Smooth muscle cell (in vitro differentiated cells): ENCODE data around the gene STX8. TPM values are rescaled to one million over a fixed set of nuclear protein-coding genes. Genes with fewer than 3 reads are reported as not detected.
"Not testable (repeated sequence)": the region's sequence is repeated elsewhere in the genome, so short reads cannot be mapped to it uniquely, and the experiment has no call there.

Experiments used
- DNase-seq: peaks from one replicate; lab custom pipeline; 2025; ENCODE audit not compliant: unreplicated experiment; lab: John Stamatoyannopoulos, UW
- H2AFZ ChIP-seq: fragments of 200-600 bp; sonication (generic); 2 replicates; pipeline ENCODE4 v1.6.0; 2016; ENCODE audit warnings: antibody characterized with exemption, low read depth, mild to moderate bottlenecking
- H3F3A ChIP-seq: fragments of 200-600 bp; sonication (generic); 2 replicates; pipeline ENCODE4 v1.6.0; 2017; ENCODE audit warnings: antibody characterized with exemption, low read depth
- H3K27ac ChIP-seq: fragments of 200-600 bp; sonication (generic); 2 replicates; pipeline ENCODE4 v1.5.1; 2016; ENCODE audit warnings: low read depth, mild to moderate bottlenecking
- H3K27me3 ChIP-seq: fragments of 200-600 bp; sonication (generic); 2 replicates; pipeline ENCODE4 v1.6.1; 2016; ENCODE audit warnings: low read depth, mild to moderate bottlenecking
- H3K36me3 ChIP-seq: fragments of 200-600 bp; sonication (generic); 2 replicates; pipeline ENCODE4 v1.5.1; 2016; ENCODE audit warnings: low read depth
- H3K4me1 ChIP-seq: fragments of 200-600 bp; sonication (generic); 2 replicates; pipeline ENCODE4 v1.5.1; 2016; ENCODE audit warnings: low read depth
- H3K4me2 ChIP-seq: fragments of 200-600 bp; sonication (generic); 2 replicates; pipeline ENCODE4 v1.6.0; 2016; ENCODE audit warnings: mild to moderate bottlenecking
- H3K4me3 ChIP-seq: fragments of 200-600 bp; sonication (generic); 2 replicates; pipeline ENCODE4 v1.5.1; 2016; ENCODE audit warnings: mild to moderate bottlenecking
- H3K79me2 ChIP-seq: fragments of 200-600 bp; sonication (generic); 2 replicates; pipeline ENCODE4 v1.6.0; 2016; ENCODE audit warnings: low read depth, mild to moderate bottlenecking
- H3K9ac ChIP-seq: fragments of 200-600 bp; sonication (generic); 2 replicates; pipeline ENCODE4 v1.6.0; 2016; ENCODE audit warnings: low read depth
- H3K9me3 ChIP-seq: fragments of 200-600 bp; sonication (generic); replicated peaks from 2 replicates; pipeline ENCODE4 v1.5.1; 2016; ENCODE audit warnings: low read depth
- H4K20me1 ChIP-seq: fragments of 200-600 bp; sonication (generic); 2 replicates; pipeline ENCODE4 v1.6.0; 2016; ENCODE audit warnings: low read depth
- WGBS: methylation state at CpG from one replicate; pipeline ENCODE4 v1.1.7; 2016; ENCODE audit warnings: low lambda C conversion rate; 5-methylcytosine and 5-hydroxymethylcytosine counted together
- polyA plus RNA-seq: library from polyadenylated mRNA; unstranded; fragments of >200 nt; fragmentation: Nextera tagmentation; extraction: Ambion mirVana; gene quantifications from 2 replicates; pipeline ENCODE4 v1.2.1, GENCODE V29; 2016
- total RNA-seq: library from RNA; depleted of rRNA; stranded (reverse); fragments of >200 nt; gene quantifications from 2 replicates; pipeline ENCODE4 v1.2.3, GENCODE V29; 2014
- TF ChIP-seq, protein P1 (sequence below): fragments of 200-600 bp; sonication (generic); IDR thresholded peaks from 2 replicates; pipeline ENCODE4 v1.5.1; 2017; ENCODE audit warnings: borderline replicate concordance, mild to moderate bottlenecking, antibody characterized with exemption; ENCODE audit not compliant: insufficient read depth, poor library complexity, severe bottlenecking

The STX8 gene
- total and polyA plus RNA-seq, 2 experiments from 2014 or later: 63.8 to 88.5 TPM

GRCh38 chr17:9564104-9564503 is 11.5 kb downstream of the STX8 start:
- peaks cover 12% of the 10 kb centered on the region for H3K79me2 ChIP-seq
- peaks cover 5% of the 10 kb centered on the region for H3K36me3 ChIP-seq
- H4K20me1 ChIP-seq: peaks cover 21% of the 10 kb centered on the region
- H3K9me3 ChIP-seq: no peaks in the 10 kb centered on the region
- H2AFZ ChIP-seq: no peak overlapping the region
- no peaks in the 10 kb centered on the region for H3F3A ChIP-seq
- H3K4me3 ChIP-seq: no peak overlapping the region
- H3K27me3 ChIP-seq: no peaks in the 10 kb centered on the region
- TF ChIP-seq, protein P1, sequence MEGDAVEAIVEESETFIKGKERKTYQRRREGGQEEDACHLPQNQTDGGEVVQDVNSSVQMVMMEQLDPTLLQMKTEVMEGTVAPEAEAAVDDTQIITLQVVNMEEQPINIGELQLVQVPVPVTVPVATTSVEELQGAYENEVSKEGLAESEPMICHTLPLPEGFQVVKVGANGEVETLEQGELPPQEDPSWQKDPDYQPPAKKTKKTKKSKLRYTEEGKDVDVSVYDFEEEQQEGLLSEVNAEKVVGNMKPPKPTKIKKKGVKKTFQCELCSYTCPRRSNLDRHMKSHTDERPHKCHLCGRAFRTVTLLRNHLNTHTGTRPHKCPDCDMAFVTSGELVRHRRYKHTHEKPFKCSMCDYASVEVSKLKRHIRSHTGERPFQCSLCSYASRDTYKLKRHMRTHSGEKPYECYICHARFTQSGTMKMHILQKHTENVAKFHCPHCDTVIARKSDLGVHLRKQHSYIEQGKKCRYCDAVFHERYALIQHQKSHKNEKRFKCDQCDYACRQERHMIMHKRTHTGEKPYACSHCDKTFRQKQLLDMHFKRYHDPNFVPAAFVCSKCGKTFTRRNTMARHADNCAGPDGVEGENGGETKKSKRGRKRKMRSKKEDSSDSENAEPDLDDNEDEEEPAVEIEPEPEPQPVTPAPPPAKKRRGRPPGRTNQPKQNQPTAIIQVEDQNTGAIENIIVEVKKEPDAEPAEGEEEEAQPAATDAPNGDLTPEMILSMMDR: no peak
- H3K4me1 ChIP-seq: no peaks in the 10 kb centered on the region
- H3K9ac ChIP-seq: no peak overlapping the region
- no peak overlapping the region for H3K4me2 ChIP-seq
- H3K27ac ChIP-seq: no peak overlapping the region
- no peak for DNase-seq

DNA sequence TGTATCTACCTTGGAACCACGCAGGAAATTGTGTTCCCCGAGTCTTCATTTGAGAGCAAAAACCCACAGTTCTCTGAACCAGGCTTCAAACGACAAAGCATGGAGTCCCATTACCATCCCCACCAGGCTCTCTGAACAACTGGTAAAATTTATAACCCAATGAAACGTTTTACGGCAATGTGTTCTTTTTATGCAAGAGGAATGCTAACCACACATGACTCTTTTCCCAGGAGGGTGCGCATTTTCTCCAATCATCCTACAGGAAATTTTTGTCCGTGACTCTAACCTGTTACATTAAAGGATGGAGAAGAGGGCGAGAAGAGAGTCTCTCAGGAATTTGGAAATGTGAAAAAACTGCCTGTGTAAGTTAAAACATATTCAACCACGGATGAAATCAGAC is 17.8 kb downstream of the STX8 start:
- no peaks in the 10 kb centered on the region for H3K9me3 ChIP-seq
- H3K79me2 ChIP-seq: peaks cover 11% of the 10 kb centered on the region
- no peak overlapping the region for H2AFZ ChIP-seq
- peaks cover 17% of the 10 kb centered on the region for H4K20me1 ChIP-seq
- H3K27me3 ChIP-seq: no peaks in the 10 kb centered on the region
- DNase-seq: no peak
- no peak overlapping the region for H3K27ac ChIP-seq
- H3K4me3 ChIP-seq: no peak overlapping the region
- no peak overlapping the region for H3K9ac ChIP-seq
- H3F3A ChIP-seq: no peaks in the 10 kb centered on the region
- H3K4me1 ChIP-seq: no peaks in the 10 kb centered on the region
- 90% methylated on average over 9 of the region's 9 CpGs for WGBS
- no peak overlapping the region for H3K4me2 ChIP-seq
- H3K36me3 ChIP-seq: no peaks in the 10 kb centered on the region
- TF ChIP-seq, protein P1: no peak

- TF ChIP-seq, protein P1: no peak
- no peak overlapping the region for H3K27ac ChIP-seq
- H3K27me3 ChIP-seq: no peaks in the 10 kb centered on the region
- H3K9ac ChIP-seq: no peak overlapping the region
- H3K79me2 ChIP-seq: peaks cover 11% of the 10 kb centered on the region
- H2AFZ ChIP-seq: no peak overlapping the region
- H3K4me1 ChIP-seq: no peaks in the 10 kb centered on the region
- no peaks in the 10 kb centered on the region for H3K9me3 ChIP-seq
- no peak for DNase-seq
- H3K4me2 ChIP-seq: no peak overlapping the region
- no peak overlapping the region for H3K4me3 ChIP-seq
- peaks cover 17% of the 10 kb centered on the region for H4K20me1 ChIP-seq
- WGBS: 69% methylated on average over 10 of the region's 10 CpGs
- no peaks in the 10 kb centered on the region for H3F3A ChIP-seq
- no peaks in the 10 kb centered on the region for H3K36me3 ChIP-seq
Observed at GRCh38 chr17:9557161-9557755, 18.4 kb downstream of the STX8 start.

- not testable (repeated sequence) for H3K4me2 ChIP-seq, H3K27ac ChIP-seq, H3K4me1 ChIP-seq, H3K36me3 ChIP-seq, H3K27me3 ChIP-seq, H3F3A ChIP-seq, H3K4me3 ChIP-seq, H3K9ac ChIP-seq, DNase-seq, H3K79me2 ChIP-seq, H2AFZ ChIP-seq, H3K9me3 ChIP-seq
- WGBS: 52% methylated on average over 6 of the region's 6 CpGs
- TF ChIP-seq, protein P1: peak; percentile 38
- H4K20me1 ChIP-seq: peaks cover 17% of the 10 kb centered on the region
Observed at GRCh38 chr17:9554715-9555114, 20.9 kb downstream of the STX8 start.
